ENCODE measurements around the gene TMC6. TPM values are rescaled to one million over a fixed set of nuclear protein-coding genes. Genes with fewer than 3 reads are reported as not detected.

TMC6 gene
- total and polyA plus RNA-seq, 2 of the 4 experiments (the other 2 are of a cell fraction), result 0.19 TPM; not detected in 1

GRCh38 chr17:78132767-78133178 is 4.2 kb upstream of the TMC6 start:
- no peak overlapping the region for H2AFZ ChIP-seq (replicated peaks; ENCODE audit: low read length, poor library complexity)
- H2BK5ac ChIP-seq (ENCODE audit: low read depth, low read length, poor library complexity, severe bottlenecking), result no peak overlapping the region
- DNase-seq (no peak), ATAC-seq (ENCODE audit: low read depth) (no peak)
- no peak overlapping the region for H3K4me3 ChIP-seq (ENCODE audit: insufficient read depth, low read depth, low read length)
- no peak overlapping the region for H3K27ac ChIP-seq (ENCODE audit: insufficient read depth, low read length)
- CTCF ChIA-PET, result no interaction called here
- H3K9me3 ChIP-seq (ENCODE audit: control insufficient read depth, insufficient read depth, low read length), result no peaks in the 10 kb centered on the region
- no peaks in the 10 kb centered on the region for H3K9me1 ChIP-seq (ENCODE audit: insufficient read depth, low read length)
- no peak overlapping the region for H4K5ac ChIP-seq (ENCODE audit: low read depth, low read length)
- no peak overlapping the region for H3K23ac ChIP-seq (ENCODE audit: low read depth, low read length)
- BruUV-seq (replicated peaks), result no TSS peak
- H3K4me1 ChIP-seq (ENCODE audit: control insufficient read depth, insufficient read depth, low read length), result peaks cover 2% of the 10 kb centered on the region; the same call in 1 of the 2 replicates
- no peak overlapping the region for H3K4ac ChIP-seq (ENCODE audit: low read depth, low read length)
- H3K56ac ChIP-seq (ENCODE audit: extremely low read depth, insufficient read depth, low read length), result no peak overlapping the region
- in situ Hi-C loops (cut with MboI; ENCODE audit: low sequenced_read_pairs), result no loop called here
- no peak overlapping the region for H2BK120ac ChIP-seq (ENCODE audit: low read depth, low read length)
- no peak overlapping the region for H4K91ac ChIP-seq (ENCODE audit: insufficient read depth, low read depth, low read length)
- no peak overlapping the region for H3K4me2 ChIP-seq (ENCODE audit: low read depth, low read length)
- H2BK15ac ChIP-seq (ENCODE audit: low read depth, low read length), result no peak overlapping the region
- H2BK20ac ChIP-seq (ENCODE audit: low read depth, low read length), result no peak overlapping the region
- H2AK5ac ChIP-seq (ENCODE audit: low read depth, low read length), result no peak overlapping the region
- H3K79me1 ChIP-seq (ENCODE audit: low read depth in 1 of 2, low read length in 2 of 2), result no peaks in the 10 kb centered on the region
- no peak overlapping the region for H4K8ac ChIP-seq (ENCODE audit: low read depth in 2 of 2, low read length in 2 of 2)
- no peak overlapping the region for H2AK9ac ChIP-seq (replicated peaks; ENCODE audit: low read depth, low read length, poor library complexity)
- 83% methylated on average over 3 of the region's 9 CpGs; no CpG with 5 or more reads in 1 of the 2 experiments for WGBS, 2 experiments (ENCODE audit: extremely low coverage in 2 of 2, insufficient read length in 1 of 2)
- peaks cover 75% of the 10 kb centered on the region for H3K27me3 ChIP-seq (ENCODE audit: control insufficient read depth, insufficient read depth, low read length)
- dilution Hi-C loops (cut with HindIII; ENCODE audit: low sequenced_read_pairs, unreplicated experiment), result no loop called here
- H3K36me3 ChIP-seq (ENCODE audit: control insufficient read depth, insufficient read depth, low read length), result no peaks in the 10 kb centered on the region
- H3K9ac ChIP-seq (ENCODE audit: low read depth, low read length), result no peak overlapping the region
- intact Hi-C loops (cut with micrococcal nuclease), result no loop called here
- no peak overlapping the region for H3K18ac ChIP-seq (ENCODE audit: low read depth, low read length)
- POLR2A ChIA-PET (ENCODE audit: unreplicated experiment), result no interaction called here
- TF ChIP-seq CTCF (conservative IDR thresholded peaks at IDR 0.05; ENCODE audit: low read depth, low read length) (no peak), SMC3 (IDR thresholded peaks at IDR 0.05; ENCODE audit: low read depth, low read length) (no peak), MAFK (IDR thresholded peaks at IDR 0.05; ENCODE audit: low read depth, low read length) (no peak), RFX5 (IDR thresholded peaks at IDR 0.05; ENCODE audit: low read depth, low read length) (no peak), USF2 (IDR thresholded peaks at IDR 0.05; ENCODE audit: low read depth, low read length) (no peak), RCOR1 (IDR thresholded peaks at IDR 0.05; ENCODE audit: insufficient replicate concordance, low read length) (no peak), FOS (IDR thresholded peaks at IDR 0.05; ENCODE audit: low read depth, low read length) (no peak), MXI1 (IDR thresholded peaks at IDR 0.05; ENCODE audit: borderline replicate concordance, low read depth, low read length) (no peak), BHLHE40 (IDR thresholded peaks at IDR 0.05; ENCODE audit: low read depth, low read length) (no peak), CHD1 (IDR thresholded peaks at IDR 0.05; ENCODE audit: low read depth, low read length) (no peak), POLR2A (IDR thresholded peaks at IDR 0.05; ENCODE audit: low read depth, low read length) (no peak), MAZ (IDR thresholded peaks at IDR 0.05; ENCODE audit: borderline replicate concordance, low read depth, low read length) (no peak), ELK1 (IDR thresholded peaks at IDR 0.05; ENCODE audit: borderline replicate concordance, low read depth, low read length) (no peak)
- no peak overlapping the region for H3K14ac ChIP-seq (replicated peaks; ENCODE audit: low read depth, low read length)
- H4K20me1 ChIP-seq (ENCODE audit: insufficient read depth, low read length), result no peaks in the 10 kb centered on the region; the same call in 1 of the 2 replicates

All from IMR-90 (cell line).